GM12801 (cell line): ENCODE data around the gene WNK2.

Source experiments
- TF ChIP-seq, protein P1 (sequence below): IDR thresholded peaks from one replicate; pipeline ENCODE4 v1.5.1; 2011; ENCODE audit warnings: control low read depth; ENCODE audit not compliant: insufficient read length; ENCODE audit errors: extremely low read depth

The WNK2 gene

GRCh38 chr9:93228030-93228429 lies 44.1 kb downstream of the WNK2 start:
- TF ChIP-seq, protein P1, sequence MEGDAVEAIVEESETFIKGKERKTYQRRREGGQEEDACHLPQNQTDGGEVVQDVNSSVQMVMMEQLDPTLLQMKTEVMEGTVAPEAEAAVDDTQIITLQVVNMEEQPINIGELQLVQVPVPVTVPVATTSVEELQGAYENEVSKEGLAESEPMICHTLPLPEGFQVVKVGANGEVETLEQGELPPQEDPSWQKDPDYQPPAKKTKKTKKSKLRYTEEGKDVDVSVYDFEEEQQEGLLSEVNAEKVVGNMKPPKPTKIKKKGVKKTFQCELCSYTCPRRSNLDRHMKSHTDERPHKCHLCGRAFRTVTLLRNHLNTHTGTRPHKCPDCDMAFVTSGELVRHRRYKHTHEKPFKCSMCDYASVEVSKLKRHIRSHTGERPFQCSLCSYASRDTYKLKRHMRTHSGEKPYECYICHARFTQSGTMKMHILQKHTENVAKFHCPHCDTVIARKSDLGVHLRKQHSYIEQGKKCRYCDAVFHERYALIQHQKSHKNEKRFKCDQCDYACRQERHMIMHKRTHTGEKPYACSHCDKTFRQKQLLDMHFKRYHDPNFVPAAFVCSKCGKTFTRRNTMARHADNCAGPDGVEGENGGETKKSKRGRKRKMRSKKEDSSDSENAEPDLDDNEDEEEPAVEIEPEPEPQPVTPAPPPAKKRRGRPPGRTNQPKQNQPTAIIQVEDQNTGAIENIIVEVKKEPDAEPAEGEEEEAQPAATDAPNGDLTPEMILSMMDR: no peak

GRCh38 chr9:93228453-93228852 lies 44.5 kb downstream of the WNK2 start:
- TF ChIP-seq, protein P1: no peak

DNA sequence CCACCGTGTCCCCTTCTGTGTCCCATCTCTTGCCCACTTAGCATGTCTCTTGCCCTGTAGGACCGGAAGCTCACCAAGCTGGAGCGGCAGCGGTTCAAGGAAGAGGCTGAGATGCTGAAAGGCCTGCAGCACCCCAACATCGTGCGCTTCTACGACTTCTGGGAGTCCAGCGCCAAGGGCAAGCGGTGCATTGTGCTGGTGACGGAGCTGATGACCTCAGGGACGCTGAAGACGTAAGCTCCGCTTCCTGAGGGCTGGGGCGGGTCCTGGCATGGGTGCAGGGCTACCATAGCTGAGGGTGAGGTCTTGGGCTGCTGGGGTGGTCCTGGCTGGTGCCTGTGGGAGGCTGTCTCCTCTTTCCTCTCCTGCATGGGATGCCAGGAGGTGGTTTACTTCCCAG lies 45.7 kb downstream of the WNK2 start:
- TF ChIP-seq, protein P1: no peak

DNA sequence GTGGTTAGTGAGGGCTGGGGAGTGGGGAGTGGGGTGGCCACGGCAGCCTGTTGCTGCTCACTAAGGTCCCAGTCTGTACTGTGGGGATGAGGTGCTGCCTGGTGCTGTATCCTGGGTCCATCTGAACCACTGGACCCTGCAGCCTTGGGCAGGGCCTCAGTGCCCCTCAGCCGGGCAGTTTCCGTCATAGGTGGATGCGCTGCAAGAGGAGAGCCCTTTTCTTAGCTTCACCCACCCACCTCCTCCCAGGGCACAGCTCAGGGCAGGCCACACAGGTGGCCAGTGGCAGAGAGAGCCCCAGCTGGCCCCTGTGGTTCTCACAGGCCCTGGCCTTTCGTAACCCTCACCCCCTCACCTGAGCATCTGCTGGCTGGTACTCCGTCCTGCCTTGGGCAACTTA lies 46.2 kb downstream of the WNK2 start:
- TF ChIP-seq, protein P1: no peak

GRCh38 chr9:93230601-93231000 lies 46.7 kb downstream of the WNK2 start:
- TF ChIP-seq, protein P1: no peak

DNA sequence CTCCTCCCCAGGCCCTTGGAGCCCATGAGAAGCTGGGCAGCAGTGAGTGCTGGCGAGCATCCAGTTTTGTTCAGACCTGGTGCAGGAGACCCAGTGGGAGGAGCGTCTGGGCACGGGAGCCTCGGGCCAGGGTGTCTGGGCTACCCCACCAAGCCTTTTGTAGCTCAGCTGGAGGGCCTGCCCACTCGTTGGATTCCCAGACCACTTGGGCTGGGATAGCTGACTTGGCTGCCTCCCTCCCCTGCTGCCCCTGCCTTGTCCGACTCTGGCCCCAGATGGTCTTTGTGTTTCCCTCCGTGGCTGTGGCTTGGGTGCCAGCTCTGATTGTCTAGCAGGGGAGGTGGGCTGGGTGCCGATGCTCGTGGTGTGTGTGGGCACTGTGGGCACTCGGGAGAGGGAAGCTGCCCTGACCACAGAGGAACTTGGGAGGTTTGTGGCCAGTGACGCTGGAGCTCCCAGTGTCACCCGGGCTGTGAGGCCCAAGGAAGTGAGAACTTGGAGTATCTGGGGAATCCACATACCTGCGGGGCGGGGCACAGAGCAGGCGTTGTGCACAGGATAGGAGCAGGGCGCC lies 47.3 kb downstream of the WNK2 start:
- TF ChIP-seq, protein P1: no peak

- TF ChIP-seq, protein P1: no peak
Measured at GRCh38 chr9:93231716-93232115, 47.8 kb downstream of the WNK2 start.

DNA sequence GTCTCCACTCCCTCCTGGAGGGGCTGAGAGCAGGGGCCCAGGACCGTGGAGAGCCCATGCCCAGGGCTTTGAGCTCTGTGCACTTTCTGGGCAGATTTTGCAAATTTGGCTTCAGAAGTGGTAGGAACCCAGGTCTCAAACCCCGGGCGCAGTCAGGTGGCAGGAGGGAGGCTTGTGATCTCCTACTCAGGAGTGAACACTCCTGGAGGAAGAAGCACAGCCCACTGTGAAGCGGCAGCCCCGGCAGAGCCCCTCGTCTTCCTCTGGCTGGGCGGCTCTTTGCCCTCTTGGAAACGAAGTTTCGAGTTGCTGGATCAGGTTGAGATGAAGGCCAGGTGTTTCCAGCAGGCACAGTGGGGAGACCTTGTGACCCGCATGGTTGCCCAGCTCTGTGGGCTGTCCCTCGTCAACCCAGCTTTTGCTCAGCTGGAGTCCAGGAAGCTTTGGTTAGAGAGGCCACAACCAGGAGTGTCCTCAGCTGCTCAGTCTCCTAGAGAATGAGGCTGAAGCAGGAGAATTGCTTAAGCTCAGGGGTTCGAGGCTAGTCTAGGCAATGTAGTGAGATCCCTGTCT lies 48.5 kb downstream of the WNK2 start:
- TF ChIP-seq, protein P1: no peak
